ENCODE results near the gene GRB2. TPM values are rescaled to one million over a fixed set of nuclear protein-coding genes. Genes with fewer than 3 reads are reported as not detected.
A peak's percentile ranks its signal among the peaks of the same experiment; 100 is the strongest.

Gene GRB2
- total RNA-seq, 1 experiment from 2014 or later, result 101 TPM

DNA sequence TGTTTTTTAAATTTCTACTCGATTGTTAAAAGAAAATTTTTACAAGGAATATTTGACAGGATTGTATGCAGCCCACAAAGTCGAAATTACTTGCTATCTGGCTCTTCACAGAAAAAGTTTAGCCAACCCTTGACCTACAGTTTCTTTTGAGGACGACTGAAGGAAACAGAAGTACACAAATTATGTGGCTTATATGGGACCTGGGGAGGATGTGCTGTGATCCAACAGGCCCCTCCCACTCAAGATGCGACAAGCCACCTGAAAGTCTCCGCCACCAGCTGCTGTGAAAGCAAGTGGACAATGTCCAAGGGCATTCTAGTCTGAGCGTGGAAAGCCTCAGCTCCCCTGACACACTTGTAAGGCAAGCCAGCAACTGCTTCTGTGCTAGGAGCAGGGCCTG lies 73.8 kb downstream of the GRB2 start:
- ChIA-PET POLR2A (ENCODE audit: low non-redundant PET) (no interaction called here), CTCF (no interaction called here)
- Histone ChIP-seq H3K9me3 (ENCODE audit: low read depth, low read length, poor library complexity, severe bottlenecking) (no peaks in the 10 kb centered on the region), H3K4me3 (ENCODE audit: low read depth, low read length, poor library complexity, severe bottlenecking) (no peak overlapping the region), H3K27me3 (replicated peaks; ENCODE audit: insufficient read depth, low read depth, low read length, poor library complexity) (no peaks in the 10 kb centered on the region), H3K4me1 (ENCODE audit: insufficient read depth, low read length, poor library complexity, severe bottlenecking) (no peaks in the 10 kb centered on the region), H3K27ac (ENCODE audit: low read depth, low read length, poor library complexity, severe bottlenecking) (no peak overlapping the region), H3K36me3 (ENCODE audit: insufficient read depth, low read length, poor library complexity, severe bottlenecking) (no peaks in the 10 kb centered on the region)
- BruUV-seq (replicated peaks), result no TSS peak
- TF ChIP-seq, protein P1, sequence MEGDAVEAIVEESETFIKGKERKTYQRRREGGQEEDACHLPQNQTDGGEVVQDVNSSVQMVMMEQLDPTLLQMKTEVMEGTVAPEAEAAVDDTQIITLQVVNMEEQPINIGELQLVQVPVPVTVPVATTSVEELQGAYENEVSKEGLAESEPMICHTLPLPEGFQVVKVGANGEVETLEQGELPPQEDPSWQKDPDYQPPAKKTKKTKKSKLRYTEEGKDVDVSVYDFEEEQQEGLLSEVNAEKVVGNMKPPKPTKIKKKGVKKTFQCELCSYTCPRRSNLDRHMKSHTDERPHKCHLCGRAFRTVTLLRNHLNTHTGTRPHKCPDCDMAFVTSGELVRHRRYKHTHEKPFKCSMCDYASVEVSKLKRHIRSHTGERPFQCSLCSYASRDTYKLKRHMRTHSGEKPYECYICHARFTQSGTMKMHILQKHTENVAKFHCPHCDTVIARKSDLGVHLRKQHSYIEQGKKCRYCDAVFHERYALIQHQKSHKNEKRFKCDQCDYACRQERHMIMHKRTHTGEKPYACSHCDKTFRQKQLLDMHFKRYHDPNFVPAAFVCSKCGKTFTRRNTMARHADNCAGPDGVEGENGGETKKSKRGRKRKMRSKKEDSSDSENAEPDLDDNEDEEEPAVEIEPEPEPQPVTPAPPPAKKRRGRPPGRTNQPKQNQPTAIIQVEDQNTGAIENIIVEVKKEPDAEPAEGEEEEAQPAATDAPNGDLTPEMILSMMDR (conservative IDR thresholded peaks at IDR 0.05; ENCODE audit: low read depth, low read length), result no peak
- TF ChIP-seq EZH2 (IDR thresholded peaks at IDR 0.05; ENCODE audit: borderline replicate concordance, low read depth, low read length, poor library complexity, severe bottlenecking), result no peak
- intact Hi-C loops (cut with micrococcal nuclease; ENCODE audit: unreplicated experiment), result no loop called here
- DNase-seq (ENCODE audit: low spot score), result no peak

DNA sequence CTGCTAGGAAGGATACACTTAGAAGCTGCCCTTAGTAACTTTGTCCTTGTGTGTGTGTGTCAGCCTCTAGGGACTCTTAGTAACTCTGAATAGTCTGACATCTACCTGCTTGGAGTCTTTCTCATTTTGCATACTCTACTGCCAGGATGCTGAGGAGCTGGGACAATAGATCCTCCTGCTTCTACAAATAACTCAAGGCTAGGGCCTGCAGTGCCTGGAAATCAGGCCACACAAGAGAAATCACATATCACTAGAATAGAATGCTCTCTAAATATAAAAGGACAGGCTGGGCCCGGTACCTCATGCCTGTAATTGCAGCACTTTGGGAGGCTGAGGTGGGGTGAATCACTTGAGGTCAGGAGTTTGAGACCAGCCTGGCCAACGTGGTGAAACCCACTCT lies 77.7 kb downstream of the GRB2 start:
- DNase-seq (ENCODE audit: low spot score), result no peak
- no peak overlapping the region for H3K27ac ChIP-seq (ENCODE audit: low read depth, low read length, poor library complexity, severe bottlenecking)
- intact Hi-C loops (cut with micrococcal nuclease; ENCODE audit: unreplicated experiment), result no loop called here
- no peaks in the 10 kb centered on the region for H3K27me3 ChIP-seq (replicated peaks; ENCODE audit: insufficient read depth, low read depth, low read length, poor library complexity)
- H3K36me3 ChIP-seq (ENCODE audit: insufficient read depth, low read length, poor library complexity, severe bottlenecking), result no peaks in the 10 kb centered on the region
- TF ChIP-seq, protein P1 (conservative IDR thresholded peaks at IDR 0.05; ENCODE audit: low read depth, low read length), result no peak
- TF ChIP-seq EZH2 (IDR thresholded peaks at IDR 0.05; ENCODE audit: borderline replicate concordance, low read depth, low read length, poor library complexity, severe bottlenecking), result no peak
- no peak overlapping the region for H3K4me3 ChIP-seq (ENCODE audit: low read depth, low read length, poor library complexity, severe bottlenecking)
- ChIA-PET CTCF (no interaction called here), POLR2A (ENCODE audit: low non-redundant PET) (no interaction called here)
- BruUV-seq (replicated peaks), result no TSS peak
- no peaks in the 10 kb centered on the region for H3K4me1 ChIP-seq (ENCODE audit: insufficient read depth, low read length, poor library complexity, severe bottlenecking)
- no peaks in the 10 kb centered on the region for H3K9me3 ChIP-seq (ENCODE audit: low read depth, low read length, poor library complexity, severe bottlenecking)

DNA sequence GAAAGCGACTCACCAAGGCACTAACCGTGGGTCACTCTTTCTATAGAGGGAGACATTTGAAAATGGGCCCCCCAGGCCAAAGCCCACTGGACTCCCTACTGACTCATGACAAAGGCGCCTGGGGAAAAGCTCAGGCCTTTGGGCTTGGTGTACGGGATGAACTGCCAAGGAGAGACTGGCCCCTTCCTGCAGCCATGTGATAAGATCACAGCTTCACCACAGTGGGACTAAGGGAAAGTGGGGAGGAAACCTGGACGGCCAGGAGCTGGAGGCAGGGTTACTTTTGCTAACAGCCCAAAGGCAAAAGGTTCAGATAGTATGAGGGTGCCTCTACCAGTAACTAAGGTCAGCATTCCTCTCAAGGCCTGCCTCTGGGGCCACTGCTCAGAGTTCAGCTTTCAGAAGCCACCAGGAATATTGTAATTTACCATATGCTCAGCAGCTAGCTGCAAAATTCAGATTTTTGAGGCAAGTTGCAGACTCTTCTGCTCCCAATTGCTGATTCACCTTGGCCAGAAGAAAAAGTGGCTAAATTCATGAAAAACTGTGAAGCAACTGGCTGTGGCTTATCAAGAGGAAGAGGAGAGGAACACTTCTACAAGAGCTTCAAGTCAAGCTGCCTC lies 79.1 kb downstream of the GRB2 start:
- no TSS peak for BruUV-seq (replicated peaks)
- Histone ChIP-seq H3K36me3 (ENCODE audit: insufficient read depth, low read length, poor library complexity, severe bottlenecking) (peaks cover 6% of the 10 kb centered on the region), H3K4me3 (ENCODE audit: low read depth, low read length, poor library complexity, severe bottlenecking) (no peak overlapping the region), H3K9me3 (ENCODE audit: low read depth, low read length, poor library complexity, severe bottlenecking) (no peaks in the 10 kb centered on the region), H3K27me3 (replicated peaks; ENCODE audit: insufficient read depth, low read depth, low read length, poor library complexity) (no peaks in the 10 kb centered on the region), H3K27ac (ENCODE audit: low read depth, low read length, poor library complexity, severe bottlenecking) (peak overlapping the region; percentile 33), H3K4me1 (ENCODE audit: insufficient read depth, low read length, poor library complexity, severe bottlenecking) (no peaks in the 10 kb centered on the region)
- TF ChIP-seq, protein P1 (conservative IDR thresholded peaks at IDR 0.05; ENCODE audit: low read depth, low read length), result no peak
- TF ChIP-seq EZH2 (IDR thresholded peaks at IDR 0.05; ENCODE audit: borderline replicate concordance, low read depth, low read length, poor library complexity, severe bottlenecking), result no peak
- intact Hi-C loops (cut with micrococcal nuclease; ENCODE audit: unreplicated experiment), result no loop called here
- ChIA-PET CTCF (no interaction called here), POLR2A (ENCODE audit: low non-redundant PET) (no interaction called here)
- no peak for DNase-seq (ENCODE audit: low spot score)

Measured in A673 (cell line).